ENCODE data around the gene MFN1.

Gene MFN1

DNA sequence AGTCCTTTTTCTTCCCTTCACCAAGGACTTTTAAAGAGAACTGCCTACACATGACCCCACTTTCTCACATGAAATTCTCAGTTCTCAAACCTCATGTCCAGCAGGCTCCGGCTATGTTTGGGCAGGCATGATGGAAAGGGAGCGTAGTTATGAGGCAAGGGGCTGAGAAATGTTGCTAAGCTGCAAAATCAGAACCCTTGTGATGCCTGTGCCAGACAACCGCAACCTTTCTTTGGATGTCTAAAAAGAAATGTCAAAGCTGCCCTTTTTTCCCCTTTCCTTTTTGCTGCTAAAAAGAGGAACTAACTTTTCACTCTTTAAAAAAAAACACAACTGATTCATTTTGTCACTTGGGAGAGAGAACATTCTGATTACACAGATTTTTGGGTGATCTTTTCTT, 84.5 kb downstream of the MFN1 start:
- Histone ChIP-seq H3K9ac (ENCODE audit: low read depth, low read length) (no peak overlapping the region), H3K36me3 (ENCODE audit: insufficient read depth, low read length) (no peaks in the 10 kb centered on the region), H3K4me1 (ENCODE audit: insufficient read depth, low read length) (0 out of 2 replicates have a peak, but pooled peaks cover 3% of the 10 kb centered on the region), H3K9me3 (ENCODE audit: control insufficient read depth, insufficient read depth, low read length) (no peaks in the 10 kb centered on the region)

DNA sequence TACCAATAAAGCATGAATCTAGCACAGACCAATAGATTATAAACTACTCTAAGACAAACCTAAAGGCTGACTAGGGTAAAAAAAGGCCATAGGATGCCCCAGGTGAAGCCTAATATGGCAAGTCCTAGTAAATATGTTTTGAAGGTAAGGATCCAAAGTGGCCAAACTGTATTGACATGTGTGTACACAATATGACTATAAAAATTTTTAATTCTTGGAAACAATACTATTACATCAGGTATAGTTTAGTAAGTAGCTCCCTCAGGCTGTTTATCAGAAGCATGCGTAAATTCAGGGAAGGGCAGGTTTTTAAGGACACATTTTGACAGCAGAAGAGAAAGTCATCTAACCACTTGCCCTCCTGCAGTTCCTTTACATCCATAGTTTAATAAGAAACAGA, 84.9 kb downstream of the MFN1 start:
- Histone ChIP-seq H3K9me3 (ENCODE audit: control insufficient read depth, insufficient read depth, low read length) (no peaks in the 10 kb centered on the region), H3K9ac (ENCODE audit: low read depth, low read length) (no peak overlapping the region), H3K4me1 (ENCODE audit: insufficient read depth, low read length) (0 out of 2 replicates have a peak, but pooled peaks cover 3% of the 10 kb centered on the region), H3K36me3 (ENCODE audit: insufficient read depth, low read length) (no peaks in the 10 kb centered on the region)

DNA sequence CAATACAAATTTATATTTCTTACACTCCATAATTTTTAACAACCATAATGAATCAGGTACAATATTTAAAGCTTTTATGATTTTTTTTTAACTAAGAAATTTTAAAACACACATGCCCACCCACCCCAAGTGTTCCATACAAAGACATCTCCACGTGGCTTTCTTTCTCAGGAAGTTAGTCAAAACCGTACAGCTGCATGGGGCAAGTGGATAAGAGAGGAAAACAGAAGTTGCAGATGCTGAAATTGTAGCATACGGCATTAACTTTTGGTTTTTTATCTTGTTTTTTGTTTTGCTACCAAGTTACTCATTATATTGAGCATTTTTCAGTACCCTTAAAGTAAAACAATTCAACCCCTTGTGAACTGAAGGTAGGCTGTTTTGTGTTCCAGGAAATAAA, 89.0 kb downstream of the MFN1 start:
- H3K4me1 ChIP-seq (ENCODE audit: insufficient read depth, low read length) = peaks cover 19% of the 10 kb centered on the region
- H3K9ac ChIP-seq (ENCODE audit: low read depth, low read length) = no peak overlapping the region
- no peaks in the 10 kb centered on the region for H3K36me3 ChIP-seq (ENCODE audit: insufficient read depth, low read length)
- H3K9me3 ChIP-seq (ENCODE audit: control insufficient read depth, insufficient read depth, low read length) = no peaks in the 10 kb centered on the region

DNA sequence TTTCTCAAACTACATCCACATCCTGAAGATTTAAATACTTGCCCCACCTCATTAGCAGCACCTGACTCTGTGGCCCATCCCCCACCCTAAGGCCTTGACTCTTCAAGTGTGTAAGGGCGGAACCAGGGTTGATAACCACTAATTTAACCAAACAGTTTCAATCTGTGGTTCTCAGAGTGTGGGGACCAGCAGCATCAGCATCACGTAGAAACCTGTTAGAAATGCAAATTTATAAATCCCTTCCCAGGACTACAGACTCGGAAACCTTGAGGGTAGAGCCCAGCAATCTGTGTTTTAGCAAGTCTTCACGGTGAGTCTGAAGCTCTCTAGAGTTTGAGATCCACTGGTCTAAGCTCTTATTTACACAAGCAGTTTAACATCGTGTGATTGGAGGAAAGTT, 91.3 kb downstream of the MFN1 start:
- Histone ChIP-seq H3K4me1 (ENCODE audit: insufficient read depth, low read length) (peaks cover 16% of the 10 kb centered on the region), H3K36me3 (ENCODE audit: insufficient read depth, low read length) (no peaks in the 10 kb centered on the region), H3K9me3 (ENCODE audit: control insufficient read depth, insufficient read depth, low read length) (no peaks in the 10 kb centered on the region), H3K9ac (ENCODE audit: low read depth, low read length) (no peak overlapping the region)
